RWPE2 (cell line): ENCODE measurements around the gene KLHL29.
A peak's percentile ranks its signal among the peaks of the same experiment; 100 is the strongest.

Experiments used
- ATAC-seq: fragments of 200-7000 bp; cut with Tn5 transposase; 3 replicates; pipeline ENCODE4 v1.9.1; 2021; ENCODE audit warnings: low read depth
- DNase-seq: peaks from one replicate; pipeline ENCODE4 v3.0.0-alpha.2; 2020; ENCODE audit warnings: low spot score
- H3K27ac ChIP-seq: fragments of 450-650 bp; 2 replicates; pipeline ENCODE4 v1.5.1; 2017; ENCODE audit warnings: mild to moderate bottlenecking; ENCODE audit not compliant: poor library complexity, severe bottlenecking
- H3K27me3 ChIP-seq: fragments of 250-450 bp; sonication (Bioruptor Pico); 2 replicates; pipeline ENCODE4 v1.5.1; 2021; ENCODE audit warnings: mild to moderate bottlenecking, moderate library complexity; ENCODE audit not compliant: insufficient read depth, poor library complexity, severe bottlenecking
- H3K36me3 ChIP-seq: fragments of 250-450 bp; sonication (Bioruptor Pico); 2 replicates; pipeline ENCODE4 v1.5.1; 2020; ENCODE audit warnings: low read depth, mild to moderate bottlenecking, moderate library complexity
- H3K4me1 ChIP-seq: fragments of 250-450 bp; sonication (Bioruptor Pico); 2 replicates; pipeline ENCODE4 v1.5.1; 2021; ENCODE audit warnings: mild to moderate bottlenecking, moderate library complexity; ENCODE audit not compliant: insufficient read depth, poor library complexity, severe bottlenecking
- H3K4me3 ChIP-seq: fragments of 250-450 bp; sonication (Bioruptor Pico); 2 replicates; pipeline ENCODE4 v1.5.1; 2021; ENCODE audit warnings: mild to moderate bottlenecking, moderate library complexity; ENCODE audit not compliant: severe bottlenecking
- H3K9me3 ChIP-seq: fragments of 250-450 bp; sonication (Bioruptor Pico); 2 replicates; pipeline ENCODE4 v1.5.1; 2021; ENCODE audit warnings: mild to moderate bottlenecking, moderate library complexity; ENCODE audit not compliant: severe bottlenecking
- TF ChIP-seq, protein P1 (sequence below): fragments of 450-650 bp; IDR thresholded peaks from one replicate; pipeline ENCODE4 v1.5.1; 2017; ENCODE audit warnings: mild to moderate bottlenecking, moderate library complexity; ENCODE audit not compliant: poor library complexity, severe bottlenecking

Gene KLHL29

DNA sequence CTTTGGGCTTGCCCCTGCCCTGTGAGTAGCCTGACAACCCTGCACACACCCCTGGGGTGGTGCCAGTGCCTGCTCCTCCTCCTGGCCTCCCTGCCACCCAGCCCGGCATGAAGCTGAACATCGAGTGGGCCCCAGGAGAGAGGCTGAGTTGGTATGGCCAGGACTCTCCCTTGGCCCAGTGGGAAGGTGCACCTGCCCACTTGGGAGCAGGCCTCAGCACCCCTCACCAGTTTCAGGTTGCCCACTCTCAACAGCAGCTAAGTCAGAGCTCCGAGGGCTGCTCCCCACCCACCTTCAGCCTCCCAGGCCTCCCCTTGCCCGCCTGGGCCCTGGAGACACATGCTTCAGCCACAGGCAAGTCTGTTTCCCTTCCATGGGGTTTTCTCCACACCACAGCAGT lies 203.1 kb downstream of the KLHL29 start:
- Histone ChIP-seq H3K27me3 (no peaks in the 10 kb centered on the region), H3K4me1 (no peaks in the 10 kb centered on the region), H3K27ac (no peak overlapping the region), H3K4me3 (no peak overlapping the region), H3K9me3 (no peaks in the 10 kb centered on the region), H3K36me3 (no peaks in the 10 kb centered on the region)
- DNase-seq (peak; percentile 35), ATAC-seq (peak; percentile 27; the same call in 1 of the 3 replicates)
- TF ChIP-seq, protein P1, sequence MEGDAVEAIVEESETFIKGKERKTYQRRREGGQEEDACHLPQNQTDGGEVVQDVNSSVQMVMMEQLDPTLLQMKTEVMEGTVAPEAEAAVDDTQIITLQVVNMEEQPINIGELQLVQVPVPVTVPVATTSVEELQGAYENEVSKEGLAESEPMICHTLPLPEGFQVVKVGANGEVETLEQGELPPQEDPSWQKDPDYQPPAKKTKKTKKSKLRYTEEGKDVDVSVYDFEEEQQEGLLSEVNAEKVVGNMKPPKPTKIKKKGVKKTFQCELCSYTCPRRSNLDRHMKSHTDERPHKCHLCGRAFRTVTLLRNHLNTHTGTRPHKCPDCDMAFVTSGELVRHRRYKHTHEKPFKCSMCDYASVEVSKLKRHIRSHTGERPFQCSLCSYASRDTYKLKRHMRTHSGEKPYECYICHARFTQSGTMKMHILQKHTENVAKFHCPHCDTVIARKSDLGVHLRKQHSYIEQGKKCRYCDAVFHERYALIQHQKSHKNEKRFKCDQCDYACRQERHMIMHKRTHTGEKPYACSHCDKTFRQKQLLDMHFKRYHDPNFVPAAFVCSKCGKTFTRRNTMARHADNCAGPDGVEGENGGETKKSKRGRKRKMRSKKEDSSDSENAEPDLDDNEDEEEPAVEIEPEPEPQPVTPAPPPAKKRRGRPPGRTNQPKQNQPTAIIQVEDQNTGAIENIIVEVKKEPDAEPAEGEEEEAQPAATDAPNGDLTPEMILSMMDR: no peak

DNA sequence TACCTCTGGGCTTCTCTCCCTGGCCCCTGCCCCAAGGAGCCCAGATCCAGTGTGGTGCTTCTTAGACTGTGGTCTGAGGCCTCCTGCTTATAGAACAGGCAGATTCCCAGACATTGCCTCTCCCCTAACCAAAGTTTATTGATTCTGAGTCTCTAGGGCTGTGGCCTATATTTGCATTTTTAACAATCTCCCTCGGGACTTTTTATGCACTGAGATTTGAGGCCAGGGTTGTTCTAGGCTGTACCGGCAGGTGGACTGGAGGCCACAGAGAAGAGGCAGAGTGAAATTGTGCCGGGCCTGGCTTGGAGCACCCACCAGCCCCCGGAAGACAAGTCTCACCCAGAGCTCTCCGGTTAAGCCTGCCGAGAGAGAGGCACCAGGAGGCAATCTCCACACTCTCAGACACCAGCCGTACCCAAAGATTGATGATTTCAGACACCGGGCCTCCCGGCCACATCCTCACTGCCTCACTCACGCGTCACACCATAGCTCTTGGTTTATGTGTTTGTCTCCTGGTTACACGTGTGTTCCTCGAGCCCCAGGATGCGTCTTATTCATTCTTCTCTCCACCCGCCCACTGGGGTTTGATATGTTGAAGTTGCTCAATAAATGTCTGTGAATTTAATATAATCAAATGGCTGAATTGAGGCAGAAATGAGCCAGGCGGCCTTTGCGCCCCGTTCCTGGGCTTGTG lies 203.7 kb downstream of the KLHL29 start:
- H3K36me3 ChIP-seq: no peaks in the 10 kb centered on the region
- DNase-seq: peak; percentile 35
- H3K27ac ChIP-seq: no peak overlapping the region
- no peak overlapping the region for H3K4me3 ChIP-seq
- H3K4me1 ChIP-seq: no peaks in the 10 kb centered on the region
- ATAC-seq: no peak
- no peaks in the 10 kb centered on the region for H3K9me3 ChIP-seq
- H3K27me3 ChIP-seq: no peaks in the 10 kb centered on the region
- TF ChIP-seq, protein P1: no peak

DNA sequence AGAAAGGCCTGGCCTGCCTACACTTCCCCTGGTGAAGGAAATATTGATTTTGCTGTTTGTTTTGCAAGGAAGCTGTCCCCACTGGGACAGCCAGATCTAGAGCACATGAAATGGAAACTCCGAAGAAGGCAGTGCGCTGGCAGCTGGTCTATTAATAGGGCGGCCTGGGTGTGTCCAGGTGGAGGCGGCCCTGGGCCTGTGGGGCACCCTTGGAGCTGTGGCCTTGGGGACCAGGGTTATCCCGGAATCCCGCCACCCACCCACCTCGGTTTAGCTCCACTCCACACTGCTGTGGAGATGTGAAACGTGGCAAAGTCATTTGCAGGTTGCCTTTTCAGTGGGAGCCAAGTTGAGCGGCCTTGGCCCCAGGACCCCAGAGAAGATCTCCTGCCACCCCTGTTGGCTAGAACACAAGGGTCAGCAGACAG lies 204.3 kb downstream of the KLHL29 start:
- no peak overlapping the region for H3K27ac ChIP-seq
- DNase-seq (peak; percentile 34), ATAC-seq (no peak)
- H3K4me1 ChIP-seq: no peaks in the 10 kb centered on the region
- no peaks in the 10 kb centered on the region for H3K36me3 ChIP-seq
- no peaks in the 10 kb centered on the region for H3K9me3 ChIP-seq
- TF ChIP-seq, protein P1: no peak
- H3K4me3 ChIP-seq: no peak overlapping the region
- H3K27me3 ChIP-seq: no peaks in the 10 kb centered on the region

DNA sequence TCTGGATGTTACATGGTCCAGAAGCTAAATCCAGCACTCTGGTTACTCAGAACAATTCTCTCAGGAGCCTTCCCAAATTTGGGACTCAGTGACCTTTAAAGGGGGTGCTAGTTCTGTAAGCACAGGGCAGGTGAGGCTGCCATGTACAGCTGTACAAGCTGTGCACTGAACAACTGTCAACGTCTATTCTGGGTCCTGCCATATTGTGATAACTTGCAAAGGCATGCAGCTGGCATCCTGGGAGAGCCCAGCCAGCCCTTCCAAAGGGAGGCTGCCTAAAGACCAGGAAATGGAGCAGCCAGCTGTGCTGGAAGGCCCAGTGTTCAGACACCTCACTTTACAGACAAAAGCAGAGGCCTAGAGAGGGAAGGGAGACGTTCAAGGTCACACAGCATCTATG lies 204.8 kb downstream of the KLHL29 start:
- ATAC-seq: 0 out of 3 replicates have a peak, but pooled peaks have one; percentile 20
- no peaks in the 10 kb centered on the region for H3K9me3 ChIP-seq
- TF ChIP-seq, protein P1: no peak

DNA sequence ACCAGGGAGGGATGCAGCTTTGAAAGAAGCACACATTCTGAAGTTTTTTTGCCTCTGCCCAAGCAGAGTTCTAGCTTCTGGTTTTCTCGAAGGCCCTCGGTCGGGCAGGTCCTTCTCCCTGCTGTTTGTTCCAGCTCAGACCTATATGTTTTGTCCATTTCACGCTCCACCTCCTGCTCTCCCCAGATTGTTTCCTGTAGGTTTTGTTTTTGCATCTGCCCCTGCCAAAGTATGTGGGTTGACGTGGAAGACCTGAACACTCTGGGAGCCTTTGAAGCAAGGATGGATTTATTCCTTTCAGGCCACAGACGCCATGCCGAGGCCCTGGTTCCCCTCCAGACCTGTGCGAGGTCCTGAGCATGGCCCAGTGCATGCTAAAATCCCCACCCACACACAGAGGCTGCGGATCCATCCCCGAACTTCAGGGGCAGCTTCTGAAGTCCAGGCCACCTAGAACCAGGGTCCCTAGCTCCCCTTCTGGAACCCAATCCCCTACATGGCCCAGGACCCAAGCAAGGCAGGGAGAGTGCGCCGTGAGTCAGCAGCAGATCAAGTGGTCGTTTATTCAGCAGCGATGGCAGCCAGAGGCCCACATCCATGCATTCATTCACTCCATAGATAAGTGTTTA lies 205.4 kb downstream of the KLHL29 start:
- Histone ChIP-seq H3K27ac (no peak overlapping the region), H3K27me3 (no peaks in the 10 kb centered on the region), H3K4me3 (no peak overlapping the region), H3K9me3 (no peaks in the 10 kb centered on the region), H3K36me3 (no peaks in the 10 kb centered on the region), H3K4me1 (no peaks in the 10 kb centered on the region)
- no peak for ATAC-seq
- DNase-seq: no peak
- TF ChIP-seq, protein P1: no peak

More for the DNA sequence above, 204.8 kb downstream of the KLHL29 start:
- Histone ChIP-seq H3K4me1 (no peaks in the 10 kb centered on the region), H3K27me3 (no peaks in the 10 kb centered on the region), H3K27ac (no peak overlapping the region), H3K4me3 (no peak overlapping the region), H3K36me3 (no peaks in the 10 kb centered on the region)
- peak; percentile 11 for DNase-seq
